ENCODE measurements around the gene TAGLN. TPM values are rescaled to one million over a fixed set of nuclear protein-coding genes. Genes with fewer than 3 reads are reported as not detected.

TAGLN gene
- total RNA-seq, 4 donors from 2014 or later = 110 to 361 (median 254) TPM

- peaks cover 0 to 41% (median 0%) of the 10 kb centered on the region in 3 donors for H3K36me3 ChIP-seq
- DNase-seq = no peak
These were observed 39.1 kb downstream of the TAGLN start for GRCh38 chr11:117238221-117238620.

GRCh38 chr11:117239295-117239694, 40.1 kb downstream of the TAGLN start:
- H3K36me3 ChIP-seq = peaks cover 0 to 48% (median 0%) of the 10 kb centered on the region in 3 donors
- no peak overlapping the region for H3K27ac ChIP-seq

More at GRCh38 chr11:117238221-117238620, 39.1 kb downstream of the TAGLN start:
- peaks cover 0 to 9% (median 0%) of the 10 kb centered on the region in 4 donors for H3K4me1 ChIP-seq
- TF ChIP-seq CTCF (IDR thresholded peaks at IDR 0.05) (no peak), POLR2A (IDR thresholded peaks at IDR 0.05) (no peak)
- no peak overlapping the region for H3K27ac ChIP-seq
- H3K9me3 ChIP-seq = no peaks in the 10 kb centered on the region
- H3K4me3 ChIP-seq = no peak overlapping the region
- H3K27me3 ChIP-seq = no peaks in the 10 kb centered on the region

GRCh38 chr11:117248341-117248740, 49.2 kb downstream of the TAGLN start:
- Histone ChIP-seq H3K9me3 (no peaks in the 10 kb centered on the region), H3K4me3 (no peak overlapping the region), H3K27ac (no peak overlapping the region), H3K27me3 (no peaks in the 10 kb centered on the region), H3K4me1 (no peaks in the 10 kb centered on the region), H3K36me3 (peaks cover 0 to 76% (median 0%) of the 10 kb centered on the region in 3 donors)
- TF ChIP-seq CTCF (IDR thresholded peaks at IDR 0.05) (no peak), POLR2A (IDR thresholded peaks at IDR 0.05) (no peak)
- no peak for DNase-seq

More at GRCh38 chr11:117239295-117239694, 40.1 kb downstream of the TAGLN start:
- Histone ChIP-seq H3K4me3 (no peak overlapping the region), H3K4me1 (no peaks in the 10 kb centered on the region), H3K9me3 (no peaks in the 10 kb centered on the region), H3K27me3 (no peaks in the 10 kb centered on the region)
- TF ChIP-seq POLR2A (IDR thresholded peaks at IDR 0.05) (no peak), CTCF (IDR thresholded peaks at IDR 0.05) (no peak)
- no peak for DNase-seq

- H3K4me3 ChIP-seq = no peak overlapping the region
- peaks cover 0 to 78% (median 0%) of the 10 kb centered on the region in 3 donors for H3K36me3 ChIP-seq
- TF ChIP-seq POLR2A (IDR thresholded peaks at IDR 0.05) (no peak), CTCF (IDR thresholded peaks at IDR 0.05) (no peak)
- no peaks in the 10 kb centered on the region for H3K9me3 ChIP-seq
- no peak overlapping the region for H3K27ac ChIP-seq
- no peaks in the 10 kb centered on the region for H3K27me3 ChIP-seq
- no peak for DNase-seq
- H3K4me1 ChIP-seq = no peaks in the 10 kb centered on the region
These were observed 50.4 kb downstream of the TAGLN start for GRCh38 chr11:117249571-117249970.

- no peak for DNase-seq
- Histone ChIP-seq H3K4me1 (no peaks in the 10 kb centered on the region), H3K4me3 (no peak overlapping the region), H3K9me3 (no peaks in the 10 kb centered on the region), H3K27ac (no peak overlapping the region), H3K36me3 (peaks cover 0 to 64% (median 0%) of the 10 kb centered on the region in 3 donors), H3K27me3 (no peaks in the 10 kb centered on the region)
- no peak for TF ChIP-seq CTCF (IDR thresholded peaks at IDR 0.05)
- TF ChIP-seq POLR2A (IDR thresholded peaks at IDR 0.05) = no peak
These were observed 52.3 kb downstream of the TAGLN start for GRCh38 chr11:117251506-117251905.

- H3K27ac ChIP-seq = no peak overlapping the region
- no peak overlapping the region for H3K4me3 ChIP-seq
- H3K9me3 ChIP-seq = no peaks in the 10 kb centered on the region
- H3K4me1 ChIP-seq = no peaks in the 10 kb centered on the region
- H3K27me3 ChIP-seq = no peaks in the 10 kb centered on the region
- no peak for TF ChIP-seq POLR2A (IDR thresholded peaks at IDR 0.05)
- H3K36me3 ChIP-seq = peaks cover 0 to 39% (median 0%) of the 10 kb centered on the region in 3 donors
- DNase-seq = no peak
These were observed 56.8 kb downstream of the TAGLN start for GRCh38 chr11:117255966-117256365.
